8988T (cell line): ENCODE measurements around the gene JMJD1C.

Source experiments
- DNase-seq: peaks from one replicate; pipeline ENCODE4 v3.0.0; 2011

The JMJD1C gene

GRCh38 chr10:63434866-63435854 is 30.6 kb downstream of the JMJD1C start:
- DNase-seq, result no peak

- DNase-seq, result no peak
Measured at GRCh38 chr10:63431962-63432797, 33.6 kb downstream of the JMJD1C start.

- no peak for DNase-seq
Measured at GRCh38 chr10:63430999-63431356, 34.8 kb downstream of the JMJD1C start.

- no peak for DNase-seq
Measured at GRCh38 chr10:63430091-63430998, 35.4 kb downstream of the JMJD1C start.

- no peak for DNase-seq
Measured at GRCh38 chr10:63429281-63429680, 36.5 kb downstream of the JMJD1C start.

GRCh38 chr10:63427013-63427412 is 38.8 kb downstream of the JMJD1C start:
- DNase-seq, result no peak

- no peak for DNase-seq
Measured at GRCh38 chr10:63425512-63425911, 40.3 kb downstream of the JMJD1C start.

GRCh38 chr10:63424576-63424975 is 41.2 kb downstream of the JMJD1C start:
- DNase-seq, result no peak

- DNase-seq, result no peak
Measured at GRCh38 chr10:63423494-63423893, 42.3 kb downstream of the JMJD1C start.

- no peak for DNase-seq
Measured at GRCh38 chr10:63421591-63421990, 44.2 kb downstream of the JMJD1C start.

GRCh38 chr10:63416376-63416775 is 49.4 kb downstream of the JMJD1C start:
- no peak for DNase-seq

- DNase-seq, result no peak
Measured at GRCh38 chr10:63415640-63416244, 50.0 kb downstream of the JMJD1C start.

GRCh38 chr10:63414481-63415260 is 51.1 kb downstream of the JMJD1C start:
- DNase-seq, result no peak

GRCh38 chr10:63413429-63413828 is 52.3 kb downstream of the JMJD1C start:
- no peak for DNase-seq

GRCh38 chr10:63412304-63412703 is 53.5 kb downstream of the JMJD1C start:
- no peak for DNase-seq

- no peak for DNase-seq
Measured at GRCh38 chr10:63410633-63411032, 55.1 kb downstream of the JMJD1C start.

- DNase-seq, result no peak
Measured at GRCh38 chr10:63409465-63410027, 56.2 kb downstream of the JMJD1C start.

- no peak for DNase-seq
Measured at GRCh38 chr10:63407136-63407662, 58.6 kb downstream of the JMJD1C start.

GRCh38 chr10:63396133-63396761 is 69.5 kb downstream of the JMJD1C start:
- DNase-seq, result no peak

- DNase-seq, result no peak
Measured at GRCh38 chr10:63393050-63393449, 72.7 kb downstream of the JMJD1C start.
